ENCODE results near the gene SLC7A6OS.

DNA sequence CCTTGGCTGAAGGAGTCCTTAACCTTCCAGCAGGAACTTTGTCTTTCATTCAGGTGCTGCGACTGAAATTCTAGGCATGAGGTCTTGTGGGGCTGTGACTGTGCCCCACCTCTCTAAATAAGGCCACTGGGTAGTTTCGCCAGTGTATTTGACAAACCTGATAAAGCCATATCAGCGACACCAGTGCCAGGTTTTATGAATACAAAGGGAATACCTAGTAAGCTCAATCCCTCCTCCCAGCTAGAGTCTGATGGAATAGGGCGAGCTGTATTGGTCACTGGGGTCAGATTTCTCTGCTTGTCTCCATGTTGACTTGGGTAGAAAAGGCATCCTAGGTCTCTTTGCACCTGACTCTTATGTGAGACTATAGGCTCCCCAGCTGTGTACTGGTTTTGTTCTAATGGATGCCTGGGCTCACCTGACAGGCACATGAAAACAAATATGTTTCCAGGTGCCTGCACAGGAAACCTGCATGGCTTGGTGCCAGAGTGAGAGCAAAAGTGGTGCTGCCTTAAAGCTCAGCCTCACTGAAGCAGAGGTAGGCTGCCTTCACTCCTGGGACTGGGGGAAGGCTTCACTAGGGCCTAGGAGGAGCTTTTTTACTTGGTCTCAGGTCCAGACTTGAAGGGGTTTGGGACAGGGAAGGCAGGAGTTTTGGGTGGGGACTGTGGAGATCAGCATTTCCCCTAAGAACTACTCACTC, 38.1 kb downstream of the SLC7A6OS start:
- TF ChIP-seq EZH2 (IDR thresholded peaks at IDR 0.05) (no peak), ZFX (IDR thresholded peaks at IDR 0.05) (no peak), POLR2AphosphoS5 (IDR thresholded peaks at IDR 0.05; ENCODE audit: low read depth, low read length) (no peak)
